ENCODE results near the gene C22orf39. TPM values are rescaled to one million over a fixed set of nuclear protein-coding genes. Genes with fewer than 3 reads are reported as not detected.

C22orf39 gene
- total and polyA plus RNA-seq, 10 of the 15 experiments (the other 5 are each of a cell fraction or from before 2014, with no cell fraction given), result 6.7 to 47.0 (median 26.5) TPM

GRCh38 chr22:19402642-19403191, 44.8 kb downstream of the C22orf39 start:
- peak; percentile 61 for FAIRE-seq
- ATAC-seq, result no peak
- Histone ChIP-seq H4K20me1 (ENCODE audit: control insufficient read depth, insufficient read depth) (no peaks in the 10 kb centered on the region), H3K4me3 (no peak overlapping the region), H3K79me2 (ENCODE audit: control insufficient read depth, insufficient read depth, low read length) (no peaks in the 10 kb centered on the region), H3K27me3 (replicated peaks in 1 of 2; ENCODE audit: control insufficient read depth in 2 of 2, insufficient read depth in 2 of 2, low read length in 1 of 2) (no peaks in the 10 kb centered on the region), H3K27ac (ENCODE audit: control insufficient read depth, insufficient read depth) (no peak overlapping the region), H3K9me3 (replicated peaks; ENCODE audit: control insufficient read depth, insufficient read depth, low read length) (no peaks in the 10 kb centered on the region), H3K9ac (ENCODE audit: control insufficient read depth, insufficient read depth, low read length) (no peak overlapping the region), H3K4me1 (ENCODE audit: control insufficient read depth, insufficient read depth, low read length) (no peaks in the 10 kb centered on the region), H3K36me3 (ENCODE audit: control insufficient read depth in 2 of 2, insufficient read depth in 2 of 2, low read length in 1 of 2) (peaks cover 15 to 20% of the 10 kb centered on the region in 2 experiments; a peak in 3 of 4 replicates), H2AFZ (ENCODE audit: control insufficient read depth, low read depth, low read length) (no peak overlapping the region), H3K4me2 (ENCODE audit: control insufficient read depth, insufficient read depth) (no peak overlapping the region)
- no TSS peak for BruUV-seq (replicated peaks)
- in situ Hi-C loops (cut with MboI), result no loop called here
- ChIA-PET CTCF (interaction anchor here (0.7 kb wide), 1 partner anchor 223 kb away, joined by 5 read pairs; no protein-coding TSS in a partner anchor), SMC1A (ENCODE audit: uncharacterized antibody, unreplicated experiment) (no interaction called here), POLR2A (no interaction called here), RAD21 (ENCODE audit: unreplicated experiment) (no interaction called here)
- intact Hi-C loops (cut with micrococcal nuclease; ENCODE audit: unreplicated experiment), result no loop called here
- no peak for DNase-seq (ENCODE audit: low read depth, low spot score)
- 98% methylated on average over 4 of the region's 4 CpGs for WGBS (ENCODE audit: insufficient coverage, insufficient replicate concordance, low lambda C conversion rate, missing lambda C conversion rate)
- TF ChIP-seq JUNB (IDR thresholded peaks at IDR 0.05) (no peak), RUNX3 (IDR thresholded peaks at IDR 0.05; ENCODE audit: low read length) (no peak), ATF3 (IDR thresholded peaks at IDR 0.05; ENCODE audit: borderline replicate concordance, extremely low read depth, low read depth, low read length) (no peak), SMAD5 (IDR thresholded peaks at IDR 0.05; ENCODE audit: low read depth) (no peak), EP300 (IDR thresholded peaks at IDR 0.05; ENCODE audit: borderline replicate concordance in 1 of 2, control insufficient read depth in 1 of 2, low read depth in 2 of 2, low read length in 2 of 2) (no peak), NR2F1 (conservative IDR thresholded peaks at IDR 0.05) (no peak), SMC3 (IDR thresholded peaks at IDR 0.05; ENCODE audit: borderline replicate concordance, low read length) (no peak), EED (IDR thresholded peaks at IDR 0.05; ENCODE audit: low read depth) (no peak), FOS (IDR thresholded peaks at IDR 0.05; ENCODE audit: borderline replicate concordance, extremely low read depth, insufficient read length) (no peak), RB1 (IDR thresholded peaks at IDR 0.05; ENCODE audit: borderline replicate concordance) (no peak), CREM (IDR thresholded peaks at IDR 0.05; ENCODE audit: low read depth) (no peak), RBBP5 (conservative IDR thresholded peaks at IDR 0.05) (no peak), MTA2 (IDR thresholded peaks at IDR 0.05; ENCODE audit: low read depth) (no peak), ELK1 (IDR thresholded peaks at IDR 0.05; ENCODE audit: low read depth, low read length) (no peak), ETV6 (conservative IDR thresholded peaks at IDR 0.05 in 1 of 2, IDR thresholded peaks at IDR 0.05 in 1 of 2; ENCODE audit: borderline replicate concordance in 1 of 2, low read depth in 1 of 2) (no peak), TARDBP (IDR thresholded peaks at IDR 0.05; ENCODE audit: borderline replicate concordance) (no peak), NBN (IDR thresholded peaks at IDR 0.05) (no peak)
